Natural killer cell (primary cell): Measurements from ENCODE around the gene TXLNG. TPM values are rescaled to one million over a fixed set of nuclear protein-coding genes. Genes with fewer than 3 reads are reported as not detected.

Experiments used
- ATAC-seq, 3 donors: fragments of 150-1000 bp in 2 of 3; fragments of 200-7000 bp in 1 of 3; cut with Tn5 transposase; 1 replicate in 1 of 3; 2 replicates in 2 of 3; pipeline ENCODE4 v1.10.0; 2021; ENCODE audit warnings: mild to moderate bottlenecking in 2 of 3, moderate library complexity in 2 of 3
- DNase-seq, 2 donors: peaks; one replicate each; pipeline versions ENCODE4 v3.0.0 to v3.0.0-alpha.2; 2013 to 2021; ENCODE audit warnings: mixed read lengths in 1 of 2
- H3K27ac ChIP-seq: one replicate; pipeline ENCODE4 v1.5.1; 2013; ENCODE audit warnings: mild to moderate bottlenecking, low read length
- H3K27me3 ChIP-seq: one replicate; pipeline ENCODE4 v1.6.1; 2013; ENCODE audit warnings: low read length; ENCODE audit not compliant: control insufficient read depth, insufficient read depth
- H3K36me3 ChIP-seq: one replicate; pipeline ENCODE4 v1.6.1; 2013; ENCODE audit warnings: low read length; ENCODE audit not compliant: control insufficient read depth, insufficient read depth
- H3K4me1 ChIP-seq: one replicate; pipeline ENCODE4 v1.6.1; 2013; ENCODE audit warnings: low read length; ENCODE audit not compliant: control insufficient read depth, insufficient read depth
- H3K4me3 ChIP-seq: one replicate; pipeline ENCODE4 v1.5.1; 2013; ENCODE audit warnings: low read length
- H3K9me3 ChIP-seq: one replicate; pipeline ENCODE4 v1.6.1; 2013; ENCODE audit warnings: low read length; ENCODE audit not compliant: control insufficient read depth, insufficient read depth
- H3K27ac Mint-ChIP-seq, 2 donors: one replicate each; pipeline ENCODE4 v1.8.0; 2022; ENCODE audit warnings: mild to moderate bottlenecking in 2 of 2, mixed read lengths in 2 of 2, moderate library complexity in 1 of 2
- H3K27me3 Mint-ChIP-seq, 2 donors: one replicate each; pipeline ENCODE4 v1.8.0; 2022; ENCODE audit warnings: low read depth in 2 of 2, mixed read lengths in 2 of 2
- H3K36me3 Mint-ChIP-seq: one replicate; pipeline ENCODE4 v1.8.0; 2022; ENCODE audit warnings: mixed read lengths
- H3K4me1 Mint-ChIP-seq, 2 donors: one replicate each; pipeline ENCODE4 v1.8.0; 2022; ENCODE audit warnings: mixed read lengths in 2 of 2
- H3K4me3 Mint-ChIP-seq: one replicate; pipeline ENCODE4 v1.8.0; 2022; ENCODE audit warnings: mild to moderate bottlenecking, moderate library complexity, mixed read lengths
- H3K9me3 Mint-ChIP-seq, 2 donors: one replicate each; pipeline ENCODE4 v1.8.0; 2022; ENCODE audit warnings: mixed read lengths in 2 of 2
- CTCF ChIP-seq: fragments of 200-600 bp; IDR thresholded peaks from one replicate; pipeline ENCODE4 v1.8.0; 2022; ENCODE audit warnings: antibody characterized with exemption
- WGBS: methylation state at CpG from one replicate; pipeline ENCODE4 v1.1.7; 2013; ENCODE audit warnings: missing lambda C conversion rate; ENCODE audit not compliant: insufficient coverage; 5-methylcytosine and 5-hydroxymethylcytosine counted together
- intact Hi-C: fragments of 100-400 bp; cut with micrococcal nuclease; formaldehyde crosslinking; loops from one replicate; pipeline ENCODE4 v1.14.2; 2022
- total RNA-seq, 4 donors: library from RNA; stranded (reverse); fragments of 120-200 nt in 1 of 4; gene quantifications; one replicate each; pipeline versions ENCODE4 v1.2.3 to v1.2.4, GENCODE V29; 2013 to 2022

TXLNG gene
- total RNA-seq, 3 donors from 2014 or later (not counting 1 experiment from before 2014, with no cell fraction given), result 8.1 to 16.9 (median 9.9) TPM

- Histone ChIP-seq H3K4me3 (no peak overlapping the region), H3K9me3 (no peaks in the 10 kb centered on the region), H3K27ac (no peak overlapping the region), H3K27me3 (no peaks in the 10 kb centered on the region), H3K36me3 (peaks cover 36% of the 10 kb centered on the region), H3K4me1 (peaks cover 4% of the 10 kb centered on the region)
- DNase-seq (no peak), ATAC-seq (no peak)
- peaks cover 8 to 9% of the 10 kb centered on the region in 2 donors for H3K4me1 Mint-ChIP-seq
- H3K4me3 Mint-ChIP-seq, result no peak overlapping the region
- WGBS, result 95% methylated on average over 11 of the region's 14 CpGs
- H3K36me3 Mint-ChIP-seq, result peaks cover 14% of the 10 kb centered on the region
- intact Hi-C loops, result no loop called here
- no peaks in the 10 kb centered on the region for H3K27me3 Mint-ChIP-seq
- no peaks in the 10 kb centered on the region for H3K9me3 Mint-ChIP-seq
- H3K27ac Mint-ChIP-seq, result peak overlapping the region in 1 of 2 donors; percentile 29
- TF ChIP-seq CTCF, result no peak
Observed at GRCh38 chrX:16839852-16840460, 53.7 kb downstream of the TXLNG start.

GRCh38 chrX:16842684-16843083 is 56.4 kb downstream of the TXLNG start:
- Histone ChIP-seq H3K9me3 (no peaks in the 10 kb centered on the region), H3K27me3 (no peaks in the 10 kb centered on the region), H3K36me3 (peaks cover 41% of the 10 kb centered on the region), H3K4me3 (no peak overlapping the region), H3K27ac (no peak overlapping the region), H3K4me1 (no peaks in the 10 kb centered on the region)
- TF ChIP-seq CTCF, result no peak
- Mint-ChIP-seq H3K27ac (peak overlapping the region in 1 of 2 donors; percentile 9), H3K4me3 (no peak overlapping the region), H3K27me3 (no peaks in the 10 kb centered on the region), H3K4me1 (no peaks in the 10 kb centered on the region), H3K36me3 (peaks cover 27% of the 10 kb centered on the region), H3K9me3 (no peaks in the 10 kb centered on the region)
- ATAC-seq, result no peak
- intact Hi-C loops, result no loop called here
- DNase-seq, result no peak
- WGBS, result 80% methylated on average over 1 of the region's 3 CpGs

GRCh38 chrX:16843208-16843909 is 57.1 kb downstream of the TXLNG start:
- no peaks in the 10 kb centered on the region for H3K27me3 ChIP-seq
- peaks cover 33% of the 10 kb centered on the region for H3K36me3 Mint-ChIP-seq
- H3K4me1 ChIP-seq, result no peaks in the 10 kb centered on the region
- no peak for TF ChIP-seq CTCF
- H3K4me1 Mint-ChIP-seq, result no peaks in the 10 kb centered on the region
- 100% methylated on average over 1 of the region's 3 CpGs for WGBS
- no peak for DNase-seq
- no peaks in the 10 kb centered on the region for H3K9me3 ChIP-seq
- H3K27ac ChIP-seq, result no peak overlapping the region
- intact Hi-C loops, result no loop called here
- H3K27ac Mint-ChIP-seq, result peak overlapping the region in 1 of 2 donors; percentile 9
- H3K4me3 Mint-ChIP-seq, result no peak overlapping the region
- no peaks in the 10 kb centered on the region for H3K27me3 Mint-ChIP-seq
- peaks cover 40% of the 10 kb centered on the region for H3K36me3 ChIP-seq
- H3K9me3 Mint-ChIP-seq, result no peaks in the 10 kb centered on the region
- H3K4me3 ChIP-seq, result no peak overlapping the region
- ATAC-seq, result no peak
